ENCODE measurements around the gene PCDHGA2.

DNA sequence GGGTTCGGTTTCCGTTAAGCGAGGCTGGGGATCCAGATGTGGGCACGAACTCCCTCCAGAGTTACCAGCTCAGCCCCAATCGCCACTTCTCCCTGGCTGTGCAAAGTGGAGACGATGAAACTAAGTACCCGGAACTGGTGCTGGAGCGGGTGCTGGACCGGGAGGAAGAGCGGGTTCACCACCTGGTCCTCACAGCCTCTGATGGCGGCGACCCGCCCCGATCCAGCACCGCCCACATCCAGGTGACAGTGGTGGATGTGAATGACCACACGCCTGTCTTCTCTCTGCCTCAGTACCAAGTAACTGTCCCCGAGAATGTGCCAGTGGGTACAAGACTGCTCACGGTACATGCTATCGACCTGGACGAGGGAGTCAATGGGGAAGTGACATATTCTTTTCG, 44.8 kb downstream of the PCDHGA2 start:
- TF ChIP-seq, protein P1, sequence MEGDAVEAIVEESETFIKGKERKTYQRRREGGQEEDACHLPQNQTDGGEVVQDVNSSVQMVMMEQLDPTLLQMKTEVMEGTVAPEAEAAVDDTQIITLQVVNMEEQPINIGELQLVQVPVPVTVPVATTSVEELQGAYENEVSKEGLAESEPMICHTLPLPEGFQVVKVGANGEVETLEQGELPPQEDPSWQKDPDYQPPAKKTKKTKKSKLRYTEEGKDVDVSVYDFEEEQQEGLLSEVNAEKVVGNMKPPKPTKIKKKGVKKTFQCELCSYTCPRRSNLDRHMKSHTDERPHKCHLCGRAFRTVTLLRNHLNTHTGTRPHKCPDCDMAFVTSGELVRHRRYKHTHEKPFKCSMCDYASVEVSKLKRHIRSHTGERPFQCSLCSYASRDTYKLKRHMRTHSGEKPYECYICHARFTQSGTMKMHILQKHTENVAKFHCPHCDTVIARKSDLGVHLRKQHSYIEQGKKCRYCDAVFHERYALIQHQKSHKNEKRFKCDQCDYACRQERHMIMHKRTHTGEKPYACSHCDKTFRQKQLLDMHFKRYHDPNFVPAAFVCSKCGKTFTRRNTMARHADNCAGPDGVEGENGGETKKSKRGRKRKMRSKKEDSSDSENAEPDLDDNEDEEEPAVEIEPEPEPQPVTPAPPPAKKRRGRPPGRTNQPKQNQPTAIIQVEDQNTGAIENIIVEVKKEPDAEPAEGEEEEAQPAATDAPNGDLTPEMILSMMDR (IDR thresholded peaks at IDR 0.05) = no peak
- no peak for TF ChIP-seq POLR2A (IDR thresholded peaks at IDR 0.05)
